H1 (cell line): ENCODE results near the gene TPRG1L. TPM values are rescaled to one million over a fixed set of nuclear protein-coding genes. Genes with fewer than 3 reads are reported as not detected.

Experiments used
- BCL11A ChIP-seq, 2 experiments: IDR thresholded peaks; one replicate each; pipeline ENCODE4 v1.6.1; 2011; ENCODE audit warnings: low read depth in 2 of 2, low read length in 2 of 2, mild to moderate bottlenecking in 2 of 2
- CTBP2 ChIP-seq: IDR thresholded peaks from 2 replicates; pipeline ENCODE4 v1.7.0; 2011; ENCODE audit warnings: borderline replicate concordance, mild to moderate bottlenecking, moderate library complexity, mixed read lengths, low read length; ENCODE audit not compliant: insufficient read depth, insufficient read length
- GABPA ChIP-seq: IDR thresholded peaks from 2 replicates; pipeline ENCODE4 v1.6.1; 2011; ENCODE audit warnings: mild to moderate bottlenecking, low read length, moderate library complexity, borderline replicate concordance; ENCODE audit not compliant: insufficient read depth
- PHF8 ChIP-seq: fragments of 200-600 bp; sonication (generic); conservative IDR thresholded peaks from 2 replicates; pipeline ENCODE4 v1.7.1; 2012; ENCODE audit warnings: low read depth, mild to moderate bottlenecking, inconsistent platforms, low read length, moderate library complexity
- SIX5 ChIP-seq: IDR thresholded peaks from 2 replicates; pipeline ENCODE4 v1.6.1; 2011; ENCODE audit warnings: mild to moderate bottlenecking, low read depth, low read length
- TEAD4 ChIP-seq: IDR thresholded peaks from 2 replicates; pipeline ENCODE4 v1.6.1; 2012; ENCODE audit warnings: low read depth, low read length, inconsistent platforms, mixed read lengths
- polyA plus RNA-seq, 7 experiments: library from polyadenylated mRNA; depleted of rRNA in 3 of 7; stranded (reverse) in 5 of 7; unstranded in 2 of 7; fragments of >200 nt in 5 of 7; fragments of 200-250 nt in 2 of 7; gene quantifications; 1 replicate in 5 of 7; 2 replicates in 1 of 7; 4 replicates in 1 of 7; pipeline versions ENCODE4 v1.2.1 to v1.2.3, GENCODE V29; 2011 to 2013; ENCODE audit warnings: missing spikeins in 2 of 7, mixed read lengths in 2 of 7
- total RNA-seq: library from RNA; stranded (reverse); fragmentation: NEBNext Ultra II Directional; extraction: Animal tissue kit (Norgen Biotek cat#: 25700); gene quantifications from 2 replicates; pipeline ENCODE4 v1.2.1, GENCODE V29; 2021
- TF ChIP-seq, protein P1 (sequence below): fragments of 300-600 bp; sonication (generic); IDR thresholded peaks from 2 replicates; pipeline ENCODE4 v1.7.1; 2012; ENCODE audit warnings: low read length, moderate library complexity, mild to moderate bottlenecking, inconsistent platforms; ENCODE audit not compliant: insufficient replicate concordance
- TF ChIP-seq, protein P2 (sequence below): IDR thresholded peaks from 2 replicates; pipeline ENCODE4 v1.6.1; 2011; ENCODE audit warnings: low read length, improper control_type of control experiment

Gene TPRG1L
- total and polyA plus RNA-seq, 2 of the 8 experiments (the other 6 are each of a cell fraction or from before 2014, with no cell fraction given) = 21.7 to 22.3 TPM

DNA sequence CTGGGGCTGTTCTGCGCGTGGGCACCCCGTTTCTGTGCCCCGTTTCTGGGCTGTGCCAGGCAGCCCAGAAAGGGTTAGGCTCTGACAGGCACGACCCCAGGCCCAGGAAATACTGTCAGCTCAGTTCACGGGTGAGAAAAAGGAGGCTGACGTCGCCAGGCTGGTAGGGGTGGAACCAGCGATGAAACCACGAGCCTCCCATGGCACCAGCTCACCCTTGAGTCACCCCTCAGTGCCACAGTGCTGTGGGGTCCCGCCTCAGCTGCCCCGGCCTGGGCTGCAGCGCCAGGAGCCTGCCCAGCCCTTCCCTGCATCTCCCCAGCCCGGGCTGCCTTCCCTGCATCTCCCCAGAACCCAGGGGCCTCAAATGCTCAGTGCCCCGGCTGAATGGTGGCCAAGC is 25.0 kb upstream of the TPRG1L start (continued):
- TF ChIP-seq, protein P1, sequence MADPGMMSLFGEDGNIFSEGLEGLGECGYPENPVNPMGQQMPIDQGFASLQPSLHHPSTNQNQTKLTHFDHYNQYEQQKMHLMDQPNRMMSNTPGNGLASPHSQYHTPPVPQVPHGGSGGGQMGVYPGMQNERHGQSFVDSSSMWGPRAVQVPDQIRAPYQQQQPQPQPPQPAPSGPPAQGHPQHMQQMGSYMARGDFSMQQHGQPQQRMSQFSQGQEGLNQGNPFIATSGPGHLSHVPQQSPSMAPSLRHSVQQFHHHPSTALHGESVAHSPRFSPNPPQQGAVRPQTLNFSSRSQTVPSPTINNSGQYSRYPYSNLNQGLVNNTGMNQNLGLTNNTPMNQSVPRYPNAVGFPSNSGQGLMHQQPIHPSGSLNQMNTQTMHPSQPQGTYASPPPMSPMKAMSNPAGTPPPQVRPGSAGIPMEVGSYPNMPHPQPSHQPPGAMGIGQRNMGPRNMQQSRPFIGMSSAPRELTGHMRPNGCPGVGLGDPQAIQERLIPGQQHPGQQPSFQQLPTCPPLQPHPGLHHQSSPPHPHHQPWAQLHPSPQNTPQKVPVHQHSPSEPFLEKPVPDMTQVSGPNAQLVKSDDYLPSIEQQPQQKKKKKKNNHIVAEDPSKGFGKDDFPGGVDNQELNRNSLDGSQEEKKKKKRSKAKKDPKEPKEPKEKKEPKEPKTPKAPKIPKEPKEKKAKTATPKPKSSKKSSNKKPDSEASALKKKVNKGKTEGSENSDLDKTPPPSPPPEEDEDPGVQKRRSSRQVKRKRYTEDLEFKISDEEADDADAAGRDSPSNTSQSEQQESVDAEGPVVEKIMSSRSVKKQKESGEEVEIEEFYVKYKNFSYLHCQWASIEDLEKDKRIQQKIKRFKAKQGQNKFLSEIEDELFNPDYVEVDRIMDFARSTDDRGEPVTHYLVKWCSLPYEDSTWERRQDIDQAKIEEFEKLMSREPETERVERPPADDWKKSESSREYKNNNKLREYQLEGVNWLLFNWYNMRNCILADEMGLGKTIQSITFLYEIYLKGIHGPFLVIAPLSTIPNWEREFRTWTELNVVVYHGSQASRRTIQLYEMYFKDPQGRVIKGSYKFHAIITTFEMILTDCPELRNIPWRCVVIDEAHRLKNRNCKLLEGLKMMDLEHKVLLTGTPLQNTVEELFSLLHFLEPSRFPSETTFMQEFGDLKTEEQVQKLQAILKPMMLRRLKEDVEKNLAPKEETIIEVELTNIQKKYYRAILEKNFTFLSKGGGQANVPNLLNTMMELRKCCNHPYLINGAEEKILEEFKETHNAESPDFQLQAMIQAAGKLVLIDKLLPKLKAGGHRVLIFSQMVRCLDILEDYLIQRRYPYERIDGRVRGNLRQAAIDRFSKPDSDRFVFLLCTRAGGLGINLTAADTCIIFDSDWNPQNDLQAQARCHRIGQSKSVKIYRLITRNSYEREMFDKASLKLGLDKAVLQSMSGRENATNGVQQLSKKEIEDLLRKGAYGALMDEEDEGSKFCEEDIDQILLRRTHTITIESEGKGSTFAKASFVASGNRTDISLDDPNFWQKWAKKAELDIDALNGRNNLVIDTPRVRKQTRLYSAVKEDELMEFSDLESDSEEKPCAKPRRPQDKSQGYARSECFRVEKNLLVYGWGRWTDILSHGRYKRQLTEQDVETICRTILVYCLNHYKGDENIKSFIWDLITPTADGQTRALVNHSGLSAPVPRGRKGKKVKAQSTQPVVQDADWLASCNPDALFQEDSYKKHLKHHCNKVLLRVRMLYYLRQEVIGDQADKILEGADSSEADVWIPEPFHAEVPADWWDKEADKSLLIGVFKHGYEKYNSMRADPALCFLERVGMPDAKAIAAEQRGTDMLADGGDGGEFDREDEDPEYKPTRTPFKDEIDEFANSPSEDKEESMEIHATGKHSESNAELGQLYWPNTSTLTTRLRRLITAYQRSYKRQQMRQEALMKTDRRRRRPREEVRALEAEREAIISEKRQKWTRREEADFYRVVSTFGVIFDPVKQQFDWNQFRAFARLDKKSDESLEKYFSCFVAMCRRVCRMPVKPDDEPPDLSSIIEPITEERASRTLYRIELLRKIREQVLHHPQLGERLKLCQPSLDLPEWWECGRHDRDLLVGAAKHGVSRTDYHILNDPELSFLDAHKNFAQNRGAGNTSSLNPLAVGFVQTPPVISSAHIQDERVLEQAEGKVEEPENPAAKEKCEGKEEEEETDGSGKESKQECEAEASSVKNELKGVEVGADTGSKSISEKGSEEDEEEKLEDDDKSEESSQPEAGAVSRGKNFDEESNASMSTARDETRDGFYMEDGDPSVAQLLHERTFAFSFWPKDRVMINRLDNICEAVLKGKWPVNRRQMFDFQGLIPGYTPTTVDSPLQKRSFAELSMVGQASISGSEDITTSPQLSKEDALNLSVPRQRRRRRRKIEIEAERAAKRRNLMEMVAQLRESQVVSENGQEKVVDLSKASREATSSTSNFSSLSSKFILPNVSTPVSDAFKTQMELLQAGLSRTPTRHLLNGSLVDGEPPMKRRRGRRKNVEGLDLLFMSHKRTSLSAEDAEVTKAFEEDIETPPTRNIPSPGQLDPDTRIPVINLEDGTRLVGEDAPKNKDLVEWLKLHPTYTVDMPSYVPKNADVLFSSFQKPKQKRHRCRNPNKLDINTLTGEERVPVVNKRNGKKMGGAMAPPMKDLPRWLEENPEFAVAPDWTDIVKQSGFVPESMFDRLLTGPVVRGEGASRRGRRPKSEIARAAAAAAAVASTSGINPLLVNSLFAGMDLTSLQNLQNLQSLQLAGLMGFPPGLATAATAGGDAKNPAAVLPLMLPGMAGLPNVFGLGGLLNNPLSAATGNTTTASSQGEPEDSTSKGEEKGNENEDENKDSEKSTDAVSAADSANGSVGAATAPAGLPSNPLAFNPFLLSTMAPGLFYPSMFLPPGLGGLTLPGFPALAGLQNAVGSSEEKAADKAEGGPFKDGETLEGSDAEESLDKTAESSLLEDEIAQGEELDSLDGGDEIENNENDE = no peak
- TF ChIP-seq GABPA (no peak), TEAD4 (no peak), PHF8 (no peak), CTBP2 (no peak), BCL11A (IDR thresholded peaks at IDR 0.05; ENCODE audit: low read depth in 2 of 2, low read length in 2 of 2) (no peak), SIX5 (no peak)
- TF ChIP-seq, protein P2, sequence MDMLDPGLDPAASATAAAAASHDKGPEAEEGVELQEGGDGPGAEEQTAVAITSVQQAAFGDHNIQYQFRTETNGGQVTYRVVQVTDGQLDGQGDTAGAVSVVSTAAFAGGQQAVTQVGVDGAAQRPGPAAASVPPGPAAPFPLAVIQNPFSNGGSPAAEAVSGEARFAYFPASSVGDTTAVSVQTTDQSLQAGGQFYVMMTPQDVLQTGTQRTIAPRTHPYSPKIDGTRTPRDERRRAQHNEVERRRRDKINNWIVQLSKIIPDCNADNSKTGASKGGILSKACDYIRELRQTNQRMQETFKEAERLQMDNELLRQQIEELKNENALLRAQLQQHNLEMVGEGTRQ = no peak
